Left renal pelvis (tissue), 4 donors: ENCODE results near the gene TRMT1. TPM values are rescaled to one million over a fixed set of nuclear protein-coding genes. Genes with fewer than 3 reads are reported as not detected.
A peak's percentile ranks its signal among the peaks of the same experiment; 100 is the strongest.
"Not testable (repeated sequence)": the region's sequence is repeated elsewhere in the genome, so short reads cannot be mapped to it uniquely, and the experiment has no call there.

ENCODE experiments used
- DNase-seq, 4 donors: peaks; one replicate each; pipeline ENCODE4 v3.0.0-alpha.2; 2013; ENCODE audit warnings: low read depth in 4 of 4, low spot score in 3 of 4
- polyA plus RNA-seq, 4 donors: library from polyadenylated mRNA; unstranded; fragments of 120-200 nt; gene quantifications; one replicate each; pipeline ENCODE4 v1.2.1, GENCODE V29; 2013; ENCODE audit not compliant: insufficient read length in 4 of 4

The TRMT1 gene
- polyA plus RNA-seq = 10 to 100 TPM; 26.0 to 44.9 (median 35.0) TPM

- DNase-seq = peak in 3 of 4 donors; percentile 77 to 89 (median 88)
Observed at GRCh38 chr19:13116282-13117175, at the start of gene TRMT1. TSS of gene TRMT1 (minus strand) at chr19:13116740. CDS start at chr19:13116399, 341 bp downstream.

DNA sequence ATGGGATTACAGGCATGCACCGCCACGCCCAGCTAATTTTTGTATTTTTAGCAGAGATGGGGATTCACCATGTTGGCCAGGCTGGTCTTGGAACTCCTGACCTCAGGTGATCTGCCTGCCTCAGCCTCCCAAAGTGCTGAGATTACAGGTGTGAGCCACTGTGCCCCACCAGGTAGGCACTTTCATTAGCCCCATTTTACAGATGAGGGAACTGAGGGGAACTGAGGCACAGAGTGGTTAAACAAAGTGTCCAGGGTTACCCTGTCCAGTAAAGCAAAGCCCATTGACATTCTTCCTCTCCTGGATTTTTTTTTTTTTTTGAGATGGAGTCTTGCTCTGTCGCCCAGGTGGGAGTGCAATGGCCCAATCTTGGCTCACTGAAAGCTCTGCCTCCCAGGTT lies 49.6 kb upstream of the TRMT1 start:
- not testable (repeated sequence) for DNase-seq

GRCh38 chr19:13165162-13165997 lies 48.8 kb upstream of the TRMT1 start:
- no peak for DNase-seq

GRCh38 chr19:13164343-13165161 lies 48.0 kb upstream of the TRMT1 start:
- DNase-seq = peak in 1 of 4 donors; percentile 81

GRCh38 chr19:13163609-13164342 lies 47.2 kb upstream of the TRMT1 start:
- peak in 1 of 4 donors; percentile 76 for DNase-seq

- peak in 3 of 4 donors; percentile 92 to 94 (median 93) for DNase-seq
Observed at GRCh38 chr19:13162724-13163608, 46.4 kb upstream of the TRMT1 start.

DNA sequence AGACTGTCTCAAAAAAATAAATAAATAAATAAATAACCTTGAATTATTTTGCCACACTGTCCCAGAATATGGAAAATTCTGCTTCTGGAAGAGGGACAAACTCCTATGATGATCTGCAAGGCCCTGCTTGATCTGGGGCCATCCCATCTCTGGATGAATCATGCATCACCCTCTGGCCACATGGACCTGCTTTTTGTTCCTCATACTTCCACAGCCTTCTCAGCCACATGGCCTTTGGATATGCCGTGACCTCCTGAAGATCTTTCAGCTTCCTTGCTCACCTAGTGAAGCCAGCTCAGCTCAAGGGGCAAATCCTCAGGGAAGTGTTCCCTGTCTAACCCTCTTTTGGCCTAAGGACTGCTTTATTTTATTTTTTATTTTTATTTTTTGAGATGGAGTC lies 44.0 kb upstream of the TRMT1 start:
- DNase-seq = no peak

DNA sequence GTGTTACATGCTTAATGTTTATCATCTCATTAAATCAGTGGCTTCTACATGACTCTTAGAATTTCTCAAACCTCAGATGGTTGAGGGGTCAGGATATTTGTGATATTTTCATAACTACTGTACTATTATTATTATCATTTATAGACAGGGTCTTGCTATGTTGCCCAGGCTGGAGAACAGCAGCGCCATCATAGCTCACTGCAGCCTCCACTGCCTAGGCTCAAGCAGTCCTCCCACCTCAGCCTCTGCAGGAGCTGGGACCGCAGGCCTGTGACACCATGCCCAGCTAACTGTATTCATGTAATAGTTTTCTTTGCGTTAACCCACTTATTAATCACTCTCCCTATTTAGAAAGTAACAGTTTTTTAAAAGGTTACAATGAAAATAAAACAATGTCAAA lies 43.2 kb upstream of the TRMT1 start:
- DNase-seq = no peak

DNA sequence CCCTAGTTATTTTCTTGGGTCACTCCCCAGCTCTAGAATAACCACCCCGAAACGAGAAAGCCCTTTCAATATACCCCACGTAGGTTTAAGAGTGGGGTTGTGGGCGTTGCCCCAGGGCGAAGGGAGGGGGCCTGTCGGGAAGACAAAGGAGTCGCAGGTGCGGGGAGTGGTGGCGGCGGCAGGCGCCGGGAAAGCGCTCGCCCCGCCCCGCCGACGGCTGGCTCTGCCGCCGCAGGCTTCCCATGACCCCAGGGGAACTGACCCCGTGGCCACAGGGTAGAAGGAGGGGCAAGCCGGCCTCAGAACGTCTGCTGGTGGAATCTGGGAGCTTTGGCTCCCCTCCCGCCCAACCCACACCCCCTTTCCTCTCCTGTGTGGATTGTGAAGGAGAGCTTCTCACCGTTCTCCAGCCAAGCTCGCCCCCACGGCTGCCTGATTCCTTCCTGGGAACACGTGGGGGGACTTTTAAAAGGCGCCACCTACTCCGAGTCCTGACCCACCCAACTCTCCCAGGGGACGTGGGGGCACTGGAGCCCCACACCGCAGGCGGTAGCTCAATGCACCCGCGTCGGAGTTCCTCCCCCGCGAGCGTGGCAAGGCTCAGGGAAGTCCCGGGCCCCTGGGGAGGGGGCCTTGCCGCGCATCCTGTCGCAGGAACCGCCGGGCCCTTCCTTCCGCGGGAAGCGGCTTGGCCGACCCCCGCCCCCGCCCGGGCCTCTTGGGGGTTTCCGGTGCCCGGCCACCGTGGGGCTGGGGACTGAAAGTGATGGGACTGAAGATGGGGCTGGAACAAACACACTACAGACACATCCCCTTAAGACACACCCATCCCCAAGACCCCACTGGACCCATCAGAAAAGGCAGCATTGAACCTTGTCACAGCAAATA lies 39.2 kb upstream of the TRMT1 start:
- DNase-seq = peak in 3 of 4 donors; percentile 39 to 57 (median 46)

DNA sequence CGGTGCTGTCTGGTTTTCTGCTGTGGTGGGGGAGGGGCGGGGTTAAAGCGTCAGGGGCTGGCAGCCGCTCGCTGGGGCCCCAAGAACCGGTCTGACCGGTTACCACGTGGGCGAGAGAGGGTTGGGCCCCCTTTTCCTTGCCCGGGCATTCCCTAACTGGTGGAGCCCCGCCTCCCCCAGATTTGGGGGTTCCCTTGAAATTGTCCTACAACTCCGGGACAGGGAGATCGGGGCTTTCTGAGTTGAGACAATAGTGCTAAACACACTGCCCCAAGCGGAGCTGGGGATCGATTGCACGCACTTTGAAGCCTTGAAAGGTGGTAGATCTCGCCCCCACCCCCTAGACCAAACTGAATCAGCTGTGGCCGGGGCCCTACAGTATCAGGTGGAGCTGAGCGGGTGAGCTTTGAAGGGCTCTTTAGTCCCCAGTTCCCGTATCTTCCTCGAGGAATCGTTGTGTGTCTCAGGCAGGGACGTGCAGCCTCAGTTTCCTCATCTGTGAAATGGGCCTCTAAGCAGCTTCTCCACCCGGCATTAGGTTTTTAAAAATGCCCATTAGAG lies 38.5 kb upstream of the TRMT1 start:
- peak in 3 of 4 donors; percentile 72 to 77 (median 75) for DNase-seq

DNA sequence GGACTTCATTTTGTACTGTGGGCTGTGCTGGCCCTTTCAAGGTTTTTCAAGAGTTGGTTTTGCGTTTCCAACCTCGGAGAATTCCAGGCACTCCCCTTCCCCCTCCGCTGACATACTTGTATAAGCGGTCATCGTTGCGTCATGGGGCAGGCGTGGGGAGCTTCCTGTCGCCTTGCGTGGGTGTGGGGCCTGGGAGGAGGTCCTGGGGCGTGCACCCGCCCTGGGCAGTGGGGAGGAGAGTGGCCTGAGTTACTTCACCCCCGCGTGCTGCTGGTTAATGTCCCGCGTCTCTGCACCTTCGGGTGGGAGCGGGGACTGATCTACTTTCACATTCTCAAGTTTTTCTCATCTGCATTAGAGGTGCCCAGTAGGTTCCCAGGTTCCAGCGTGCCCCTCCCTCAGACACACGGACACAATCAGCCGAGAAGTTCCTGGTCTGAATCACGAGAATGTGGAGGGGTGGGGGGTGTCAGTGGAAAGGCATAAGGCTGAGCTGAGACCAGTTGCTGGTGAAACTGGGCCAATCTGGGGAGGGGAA lies 37.8 kb upstream of the TRMT1 start:
- DNase-seq = peak in 3 of 4 donors; percentile 70 to 82 (median 80)

DNA sequence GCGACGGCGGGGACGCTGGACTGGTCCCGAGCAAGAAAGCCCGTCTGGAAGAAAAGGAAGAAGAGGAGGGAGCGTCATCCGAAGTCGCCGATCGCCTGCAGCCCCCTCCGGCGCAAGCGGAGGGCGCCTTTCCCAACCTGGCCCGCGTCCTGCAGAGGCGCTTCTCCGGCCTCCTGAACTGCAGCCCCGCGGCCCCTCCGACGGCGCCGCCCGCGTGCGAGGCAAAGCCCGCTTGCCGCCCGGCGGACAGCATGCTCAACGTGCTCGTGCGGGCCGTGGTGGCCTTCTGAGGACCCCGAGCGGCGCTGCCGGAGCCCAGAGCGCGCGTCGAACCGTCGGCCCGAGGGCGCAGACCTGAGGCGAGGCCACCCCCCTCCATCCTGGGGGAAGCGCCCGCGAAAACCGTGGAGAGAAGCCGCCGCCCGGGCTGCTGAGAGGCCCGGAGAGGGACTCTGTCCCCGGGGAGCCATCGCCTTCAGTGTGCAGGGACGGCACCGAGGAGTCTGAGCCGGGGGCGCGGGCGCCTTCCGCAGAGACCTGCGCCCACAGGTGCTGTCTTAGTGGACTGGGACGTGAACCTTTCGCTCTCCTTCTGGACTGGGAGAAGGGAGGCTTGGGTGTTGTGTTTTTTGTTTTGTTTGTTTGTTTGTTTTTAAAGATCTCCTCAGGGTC lies 37.2 kb upstream of the TRMT1 start:
- DNase-seq = peak in 2 of 4 donors; percentile 8 to 17

DNA sequence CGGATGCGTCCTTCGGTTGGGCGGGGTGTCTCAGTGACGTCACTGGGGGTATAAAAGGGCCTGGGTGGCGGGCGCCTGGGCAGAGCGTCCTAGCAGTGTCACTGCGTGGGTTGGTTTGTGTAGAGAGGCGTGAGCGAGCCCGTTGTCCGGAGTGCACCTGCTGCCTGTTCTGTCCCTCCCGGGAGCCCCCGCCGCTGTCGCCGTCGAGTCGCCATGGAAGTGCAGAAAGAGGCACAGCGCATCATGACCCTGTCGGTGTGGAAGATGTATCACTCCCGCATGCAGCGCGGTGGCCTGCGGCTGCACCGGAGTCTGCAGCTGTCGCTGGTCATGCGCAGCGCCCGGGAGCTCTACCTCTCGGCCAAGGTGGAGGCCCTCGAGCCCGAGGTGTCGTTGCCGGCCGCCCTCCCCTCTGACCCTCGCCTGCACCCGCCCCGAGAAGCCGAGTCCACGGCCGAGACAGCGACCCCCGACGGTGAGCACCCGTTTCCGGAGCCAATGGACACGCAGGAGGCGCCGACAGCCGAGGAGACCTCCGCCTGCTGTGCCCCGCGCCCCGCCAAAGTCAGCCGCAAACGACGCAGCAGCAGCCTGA lies 36.5 kb upstream of the TRMT1 start:
- DNase-seq = peak in 3 of 4 donors; percentile 93 to 96 (median 95)

DNA sequence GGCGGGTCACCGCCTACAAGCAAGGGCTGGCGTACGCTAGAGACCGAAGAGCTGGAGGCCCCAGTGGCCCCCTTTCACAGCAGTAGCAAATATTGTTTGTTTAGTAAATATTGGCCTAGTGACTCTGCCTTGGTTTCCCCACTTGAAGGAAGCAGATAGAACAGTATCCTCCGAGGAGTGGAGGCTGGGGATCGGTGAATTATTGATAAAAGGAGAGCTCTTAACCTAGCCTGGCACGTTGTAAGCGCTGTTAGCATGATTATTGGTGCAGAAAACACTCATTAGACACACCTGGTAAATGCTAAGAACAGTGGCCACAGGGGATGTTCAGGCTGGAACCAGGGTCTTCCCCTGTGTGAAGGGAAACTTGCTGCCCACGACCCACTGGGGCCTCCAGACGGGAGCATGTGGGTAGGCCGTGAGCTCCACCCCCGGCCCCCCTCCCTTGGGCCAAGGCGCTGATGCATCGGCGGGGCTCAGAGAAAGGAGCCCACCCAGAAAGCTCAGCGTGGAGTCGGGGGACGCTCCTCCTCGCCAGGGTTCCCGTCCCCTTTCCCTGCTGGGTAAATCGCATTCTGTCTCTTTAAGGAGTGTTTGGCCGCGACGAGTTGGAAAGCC lies 35.9 kb upstream of the TRMT1 start:
- DNase-seq = peak in 1 of 4 donors; percentile 93

DNA sequence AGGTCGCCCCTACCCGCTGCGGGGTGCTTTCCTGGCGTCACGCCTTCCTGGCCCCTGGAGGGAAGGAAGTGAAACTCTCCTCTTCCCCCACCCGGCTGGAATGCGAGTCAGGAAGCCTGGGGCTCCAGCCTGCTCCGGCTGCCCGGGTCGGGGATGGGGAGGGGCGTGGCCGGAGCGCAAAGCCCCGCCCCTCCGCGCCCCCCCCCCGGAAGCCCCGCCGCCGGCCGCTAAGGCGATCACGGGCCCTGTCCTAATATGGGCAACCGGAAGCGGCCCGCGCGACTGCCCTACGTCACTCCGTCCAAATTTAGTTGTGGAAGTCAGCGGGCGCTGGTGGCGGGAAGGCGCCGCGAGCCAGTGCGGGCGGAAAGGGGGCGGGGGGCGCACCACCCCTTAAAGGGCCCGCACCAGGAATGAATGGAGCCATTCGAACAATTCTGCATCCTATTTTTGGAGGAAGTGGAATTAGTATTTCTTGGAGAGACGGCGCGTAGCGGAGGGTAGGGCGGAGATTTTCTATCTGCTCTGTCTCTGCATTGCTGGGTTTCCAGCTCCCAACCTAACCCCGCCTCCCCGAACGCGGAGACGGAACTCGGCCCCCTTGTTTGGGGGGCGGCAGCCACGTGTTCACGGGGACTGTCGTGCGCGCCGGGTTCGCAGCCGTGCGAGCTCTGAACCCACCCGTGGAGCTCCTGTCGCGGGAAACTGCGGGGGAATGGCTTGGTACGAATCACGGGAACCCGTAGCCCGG lies 35.2 kb upstream of the TRMT1 start:
- peak; percentile 90 to 96 (median 94) for DNase-seq
